Measurements from ENCODE around the gene CYP4F22.

Gene CYP4F22

GRCh38 chr19:15488489-15489226 is 19.7 kb upstream of the CYP4F22 start:
- Histone ChIP-seq H2AFZ (ENCODE audit: low read length) (no peak overlapping the region), H3K4me2 (ENCODE audit: low read length) (no peak overlapping the region), H4K20me1 (ENCODE audit: insufficient read depth, low read length) (no peaks in the 10 kb centered on the region), H3K9me2 (ENCODE audit: low read depth, low read length) (no peaks in the 10 kb centered on the region), H3K4me3 (ENCODE audit: low read depth, low read length, poor library complexity, severe bottlenecking) (no peak overlapping the region), H3K27me3 (ENCODE audit: insufficient read depth, low read length) (no peaks in the 10 kb centered on the region), H3K4me1 (ENCODE audit: insufficient read depth, low read length, severe bottlenecking) (no peaks in the 10 kb centered on the region), H3K9me3 (ENCODE audit: low read length) (no peaks in the 10 kb centered on the region), H3K36me3 (ENCODE audit: insufficient read depth, low read length) (no peaks in the 10 kb centered on the region), H3K9ac (ENCODE audit: low read length) (no peak overlapping the region), H3F3A (ENCODE audit: insufficient read depth, low read length) (no peaks in the 10 kb centered on the region), H3K79me2 (ENCODE audit: insufficient read depth, low read length) (no peaks in the 10 kb centered on the region), H3K27ac (ENCODE audit: low read depth, low read length, poor library complexity, severe bottlenecking) (no peak overlapping the region)
- TF ChIP-seq EZH2 (IDR thresholded peaks at IDR 0.05; ENCODE audit: borderline replicate concordance, low read length), result no peak
- TF ChIP-seq, protein P1, sequence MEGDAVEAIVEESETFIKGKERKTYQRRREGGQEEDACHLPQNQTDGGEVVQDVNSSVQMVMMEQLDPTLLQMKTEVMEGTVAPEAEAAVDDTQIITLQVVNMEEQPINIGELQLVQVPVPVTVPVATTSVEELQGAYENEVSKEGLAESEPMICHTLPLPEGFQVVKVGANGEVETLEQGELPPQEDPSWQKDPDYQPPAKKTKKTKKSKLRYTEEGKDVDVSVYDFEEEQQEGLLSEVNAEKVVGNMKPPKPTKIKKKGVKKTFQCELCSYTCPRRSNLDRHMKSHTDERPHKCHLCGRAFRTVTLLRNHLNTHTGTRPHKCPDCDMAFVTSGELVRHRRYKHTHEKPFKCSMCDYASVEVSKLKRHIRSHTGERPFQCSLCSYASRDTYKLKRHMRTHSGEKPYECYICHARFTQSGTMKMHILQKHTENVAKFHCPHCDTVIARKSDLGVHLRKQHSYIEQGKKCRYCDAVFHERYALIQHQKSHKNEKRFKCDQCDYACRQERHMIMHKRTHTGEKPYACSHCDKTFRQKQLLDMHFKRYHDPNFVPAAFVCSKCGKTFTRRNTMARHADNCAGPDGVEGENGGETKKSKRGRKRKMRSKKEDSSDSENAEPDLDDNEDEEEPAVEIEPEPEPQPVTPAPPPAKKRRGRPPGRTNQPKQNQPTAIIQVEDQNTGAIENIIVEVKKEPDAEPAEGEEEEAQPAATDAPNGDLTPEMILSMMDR (IDR thresholded peaks at IDR 0.05; ENCODE audit: low read length), result no peak

- Histone ChIP-seq H3K79me2 (ENCODE audit: insufficient read depth, low read length) (no peaks in the 10 kb centered on the region), H3K9me3 (ENCODE audit: low read length) (no peaks in the 10 kb centered on the region), H3K9ac (ENCODE audit: low read length) (no peak overlapping the region)
Observed at GRCh38 chr19:15495151-15495550, 13.2 kb upstream of the CYP4F22 start.

DNA sequence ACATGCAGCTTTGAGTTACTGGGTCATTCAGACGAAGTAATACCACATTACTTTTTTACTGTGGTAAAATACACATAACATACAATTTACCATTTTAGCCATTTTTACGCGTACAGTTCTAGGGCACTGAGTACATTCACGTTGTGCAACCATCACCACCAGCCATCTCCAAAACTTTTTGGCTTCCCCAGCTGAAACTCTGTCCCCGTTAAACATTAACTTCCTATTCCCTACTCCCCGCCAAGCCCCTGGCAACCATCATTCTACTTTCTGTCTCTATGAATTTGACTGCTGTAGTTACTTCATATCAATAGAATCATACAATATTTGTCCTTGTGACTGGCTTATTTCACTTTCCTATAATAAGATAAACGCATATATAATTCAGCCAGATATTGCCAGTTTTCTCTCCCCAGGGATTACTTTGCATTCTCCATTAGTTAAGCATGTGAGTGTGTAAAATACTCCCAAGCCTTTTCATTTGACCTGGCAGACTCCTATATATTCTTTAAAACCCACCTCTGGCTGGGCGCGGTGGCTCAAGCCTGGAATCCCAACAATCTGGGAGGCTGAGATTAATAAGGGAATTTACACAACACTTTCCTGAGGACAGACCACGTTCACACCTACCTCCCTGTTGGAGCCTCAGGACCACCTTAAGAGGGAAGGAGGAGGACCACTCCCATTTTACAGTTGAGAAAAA is 10.0 kb upstream of the CYP4F22 start:
- TF ChIP-seq, protein P1 (IDR thresholded peaks at IDR 0.05; ENCODE audit: low read length), result no peak
- no peak for TF ChIP-seq EZH2 (IDR thresholded peaks at IDR 0.05; ENCODE audit: borderline replicate concordance, low read length)
- H2AFZ ChIP-seq (ENCODE audit: low read length), result no peak overlapping the region

More at GRCh38 chr19:15495151-15495550, 13.2 kb upstream of the CYP4F22 start:
- Histone ChIP-seq H3K27me3 (ENCODE audit: insufficient read depth, low read length) (no peaks in the 10 kb centered on the region), H4K20me1 (ENCODE audit: insufficient read depth, low read length) (no peaks in the 10 kb centered on the region), H3K4me2 (ENCODE audit: low read length) (no peak overlapping the region), H3K4me1 (ENCODE audit: insufficient read depth, low read length, severe bottlenecking) (no peaks in the 10 kb centered on the region), H3K27ac (ENCODE audit: low read depth, low read length, poor library complexity, severe bottlenecking) (no peak overlapping the region), H3K9me2 (ENCODE audit: low read depth, low read length) (no peaks in the 10 kb centered on the region), H3K4me3 (ENCODE audit: low read depth, low read length, poor library complexity, severe bottlenecking) (no peak overlapping the region), H3K36me3 (ENCODE audit: insufficient read depth, low read length) (no peaks in the 10 kb centered on the region), H2AFZ (ENCODE audit: low read length) (no peak overlapping the region), H3F3A (ENCODE audit: insufficient read depth, low read length) (no peaks in the 10 kb centered on the region)
- no peak for TF ChIP-seq EZH2 (IDR thresholded peaks at IDR 0.05; ENCODE audit: borderline replicate concordance, low read length)
- TF ChIP-seq, protein P1 (IDR thresholded peaks at IDR 0.05; ENCODE audit: low read length), result no peak

More for the DNA sequence above, 10.0 kb upstream of the CYP4F22 start:
- H3K4me2 ChIP-seq (ENCODE audit: low read length), result no peak overlapping the region
- H3K27ac ChIP-seq (ENCODE audit: low read depth, low read length, poor library complexity, severe bottlenecking), result no peak overlapping the region
- no peaks in the 10 kb centered on the region for H3K9me2 ChIP-seq (ENCODE audit: low read depth, low read length)
- no peaks in the 10 kb centered on the region for H3F3A ChIP-seq (ENCODE audit: insufficient read depth, low read length)
- H3K27me3 ChIP-seq (ENCODE audit: insufficient read depth, low read length), result no peaks in the 10 kb centered on the region
- no peaks in the 10 kb centered on the region for H3K4me1 ChIP-seq (ENCODE audit: insufficient read depth, low read length, severe bottlenecking)
- no peak overlapping the region for H3K4me3 ChIP-seq (ENCODE audit: low read depth, low read length, poor library complexity, severe bottlenecking)
- H3K79me2 ChIP-seq (ENCODE audit: insufficient read depth, low read length), result no peaks in the 10 kb centered on the region
- no peak overlapping the region for H3K9ac ChIP-seq (ENCODE audit: low read length)
- H3K36me3 ChIP-seq (ENCODE audit: insufficient read depth, low read length), result no peaks in the 10 kb centered on the region
- no peaks in the 10 kb centered on the region for H3K9me3 ChIP-seq (ENCODE audit: low read length)
- H4K20me1 ChIP-seq (ENCODE audit: insufficient read depth, low read length), result no peaks in the 10 kb centered on the region
